Uterus (tissue), 4 donors: ENCODE measurements around the gene WDR35. TPM values are rescaled to one million over a fixed set of nuclear protein-coding genes. Genes with fewer than 3 reads are reported as not detected.

Experiments used
- total RNA-seq, 4 donors: library from RNA; depleted of rRNA in 3 of 4; stranded (reverse); fragments of >200 nt in 3 of 4; gene quantifications; one replicate each; pipeline versions ENCODE4 v1.1.0 to v1.2.4, GENCODE V29; 2014 to 2023
- donor health status: DM: yes; HTN: yes; CAD: no.

WDR35 gene
- total RNA-seq, 4 donors from 2014 or later: 7.1 to 45.0 (median 20.7) TPM

Other genes starting within 250 kb of the WDR35 start
- 10 to 100 TPM; 16.7 to 22.6 (median 20.9) TPM for gene TTC32, start 88.1 kb downstream of the WDR35 start, total RNA-seq
- 1 to 10 TPM; 1.2 to 2.1 (median 1.3) TPM for gene MATN3, start 22.6 kb upstream of the WDR35 start, total RNA-seq
- 100 to 1,000 TPM; 255 to 386 (median 292) TPM for gene LAPTM4A, start 61.5 kb upstream of the WDR35 start, total RNA-seq
- gene SDC1, start 235.0 kb upstream of the WDR35 start, total RNA-seq: 10 to 100 TPM in 1 of 4 donors, 1 to 10 TPM in 1, under 1 TPM in 1, not detected in 1; 0.29 to 30.1 (median 3.0) TPM